CD4-positive, alpha-beta T cell treated with Interleukin-15 for 1 hour (primary cell): Measurements from ENCODE around the gene FOCAD.

Experiments used
- DNase-seq: peaks from one replicate; pipeline ENCODE4 v3.0.0-alpha.2; 2020

Gene FOCAD

DNA sequence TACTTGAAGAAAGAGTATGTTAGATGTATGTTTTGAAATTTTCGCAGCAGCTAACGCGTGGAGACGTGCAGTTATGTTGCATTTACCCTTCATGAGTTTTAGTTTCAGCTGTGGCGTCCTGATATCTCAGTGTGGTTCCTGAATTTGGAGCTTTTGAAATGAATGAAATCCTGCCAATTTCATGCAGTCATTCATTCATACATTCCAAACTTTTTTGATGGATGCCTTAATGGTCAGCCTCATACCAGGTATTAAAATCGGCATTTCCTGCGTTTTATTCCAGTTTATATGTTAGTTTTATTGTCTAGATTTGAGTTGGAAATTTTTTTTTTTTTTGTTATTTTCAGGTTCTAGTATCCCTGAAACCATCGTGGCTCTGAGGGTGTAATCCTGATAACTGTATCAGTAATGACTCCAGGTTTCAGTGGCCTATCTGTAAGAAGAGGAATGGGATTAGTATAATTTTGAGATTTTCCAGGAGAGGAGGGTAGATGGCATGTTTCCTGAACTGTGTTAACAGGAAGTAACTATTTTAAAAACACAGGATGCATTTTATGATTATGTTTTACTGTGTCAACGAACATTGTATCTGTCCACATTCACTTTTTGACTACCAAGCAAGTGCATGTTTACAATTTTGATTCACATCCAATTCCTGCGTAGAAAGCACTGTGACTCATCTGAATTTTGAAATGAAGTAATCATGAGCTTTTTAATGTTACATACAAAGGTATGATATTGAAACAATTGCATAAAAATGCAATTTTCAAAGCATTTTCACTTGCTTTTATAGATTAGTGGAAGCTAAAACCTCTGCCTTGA lies 1.0 kb downstream of the FOCAD start:
- no peak for DNase-seq

DNA sequence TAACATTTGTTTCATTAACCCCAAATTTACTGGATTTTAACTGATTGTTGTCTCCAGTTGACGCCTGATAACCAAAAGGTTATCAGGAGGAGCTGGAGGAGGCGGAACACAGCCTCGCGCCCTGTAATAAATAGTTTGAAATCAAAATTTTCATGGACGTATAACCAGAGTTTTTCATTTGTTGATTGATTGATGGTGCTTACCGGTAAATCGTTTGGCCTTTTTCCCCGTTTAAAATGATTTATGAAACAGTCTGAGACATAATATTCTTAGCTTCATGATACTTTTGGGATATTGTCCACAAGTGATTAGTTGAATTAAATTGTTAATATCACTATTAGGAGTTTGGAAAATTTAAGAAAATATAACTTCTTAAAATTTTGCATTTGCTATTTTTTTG lies 1.7 kb downstream of the FOCAD start:
- DNase-seq, result no peak

- no peak for DNase-seq
These were observed 5.8 kb downstream of the FOCAD start for GRCh38 chr9:20689833-20690232.

- DNase-seq, result no peak
These were observed 8.5 kb downstream of the FOCAD start for GRCh38 chr9:20692554-20692953.

- no peak for DNase-seq
These were observed 9.0 kb downstream of the FOCAD start for GRCh38 chr9:20693068-20693467.

- DNase-seq, result no peak
These were observed 10.2 kb downstream of the FOCAD start for GRCh38 chr9:20694248-20694647.

GRCh38 chr9:20697021-20697719 lies 13.1 kb downstream of the FOCAD start:
- DNase-seq, result no peak

DNA sequence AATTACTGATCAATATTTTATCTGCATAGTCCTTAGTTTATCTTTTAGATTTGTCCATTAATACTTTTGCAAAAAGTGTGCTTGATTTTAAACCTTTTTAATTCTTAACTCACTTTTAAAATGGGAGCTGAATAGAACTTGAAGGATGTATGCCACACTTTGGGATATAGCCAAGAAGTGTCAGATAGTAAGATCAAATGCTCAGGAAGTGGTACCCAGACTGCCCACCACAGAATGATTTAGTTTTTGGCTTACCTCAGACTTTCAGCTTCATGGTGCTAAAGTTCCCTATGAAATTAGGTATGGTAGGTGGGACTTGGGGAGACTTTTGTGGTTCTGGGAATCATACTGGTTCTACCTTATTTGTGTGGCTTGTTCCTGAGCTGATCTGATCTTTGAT lies 14.7 kb downstream of the FOCAD start:
- no peak for DNase-seq

- no peak for DNase-seq
These were observed 17.0 kb downstream of the FOCAD start for GRCh38 chr9:20701060-20701459.

- DNase-seq, result no peak
These were observed 18.5 kb downstream of the FOCAD start for GRCh38 chr9:20702570-20702969.

DNA sequence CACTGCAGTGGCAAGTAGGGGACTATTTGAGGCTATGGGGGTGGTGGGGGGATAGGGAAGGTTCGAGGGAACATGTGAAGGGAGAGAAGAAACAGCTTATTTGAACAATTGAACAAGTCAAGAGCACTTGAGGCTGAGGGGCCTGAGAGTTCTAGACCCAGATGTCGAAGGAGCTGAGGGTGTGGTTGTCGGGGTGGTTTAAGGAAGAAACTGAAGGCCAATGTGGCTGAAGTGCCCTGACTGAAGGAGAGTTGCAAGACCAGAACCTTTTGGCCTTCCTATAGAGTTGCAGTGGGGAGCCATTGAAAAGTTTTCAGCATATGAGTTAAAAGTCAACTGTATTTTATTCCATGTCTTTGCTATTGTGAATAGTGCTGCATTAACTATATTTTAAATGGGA lies 19.1 kb downstream of the FOCAD start:
- DNase-seq, result no peak

- no peak for DNase-seq
These were observed 23.6 kb downstream of the FOCAD start for GRCh38 chr9:20707708-20708107.

DNA sequence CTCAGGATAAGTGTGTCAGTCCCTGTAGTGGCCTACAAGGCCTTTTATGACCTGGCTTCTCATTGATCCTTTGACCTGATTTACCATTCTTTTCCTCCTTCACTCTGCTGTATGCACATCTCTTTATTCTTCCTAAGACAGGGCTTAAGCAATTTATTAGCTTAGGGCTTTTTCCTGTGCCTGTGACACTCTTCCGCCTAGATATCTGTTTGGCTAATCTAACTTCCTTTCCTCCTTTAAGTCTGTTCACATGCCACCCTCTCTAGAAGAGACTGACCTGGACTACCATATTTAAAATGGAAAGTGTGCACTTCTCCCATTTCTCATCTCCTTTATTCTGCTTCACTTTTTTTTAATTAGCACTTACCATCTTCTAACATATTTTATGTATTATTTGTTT lies 29.1 kb downstream of the FOCAD start:
- no peak for DNase-seq

- DNase-seq, result no peak
These were observed 30.7 kb downstream of the FOCAD start for GRCh38 chr9:20714442-20715415.

- no peak for DNase-seq
These were observed 38.2 kb downstream of the FOCAD start for GRCh38 chr9:20722221-20722620.

GRCh38 chr9:20725675-20726074 lies 41.6 kb downstream of the FOCAD start:
- DNase-seq, result no peak

DNA sequence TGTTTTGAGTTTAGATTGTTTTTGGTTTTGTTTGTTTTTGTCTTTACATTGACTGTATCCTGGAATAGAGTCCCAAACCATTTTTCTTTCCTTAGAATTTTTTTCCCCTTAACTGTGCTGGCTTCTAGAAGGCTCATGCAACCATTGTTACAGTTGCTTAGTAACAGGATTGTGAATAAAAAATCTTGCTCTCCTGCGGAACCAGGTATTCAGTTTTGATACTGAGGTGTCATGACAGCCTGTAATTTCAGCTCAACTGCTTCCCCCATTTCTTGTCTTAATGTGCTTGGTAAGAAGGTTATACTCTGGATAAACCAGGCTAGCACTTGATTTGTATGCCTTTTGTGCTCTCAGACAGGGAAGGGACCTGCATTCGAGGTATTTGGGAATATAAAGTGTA lies 42.1 kb downstream of the FOCAD start:
- DNase-seq, result no peak

- no peak for DNase-seq
These were observed 44.6 kb downstream of the FOCAD start for GRCh38 chr9:20728493-20729220.

DNA sequence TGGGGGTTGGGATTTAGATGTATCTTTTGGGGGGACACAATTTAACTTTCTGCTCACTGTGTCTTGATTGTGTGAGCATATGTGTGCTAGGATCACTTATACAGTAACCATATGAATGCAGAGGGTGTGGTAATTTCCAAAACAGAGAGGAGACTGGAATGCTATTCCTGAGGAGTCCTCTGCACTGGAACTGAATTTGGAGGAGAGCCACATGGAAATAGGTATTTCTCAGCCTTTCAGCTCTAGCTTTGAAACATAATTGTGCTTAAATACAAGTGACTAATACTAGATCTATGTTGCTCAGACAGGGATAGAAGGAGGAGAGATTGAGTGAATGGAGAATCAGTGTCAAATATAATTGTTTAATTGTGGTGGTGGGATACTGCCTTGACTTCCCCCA lies 45.5 kb downstream of the FOCAD start:
- no peak for DNase-seq

DNA sequence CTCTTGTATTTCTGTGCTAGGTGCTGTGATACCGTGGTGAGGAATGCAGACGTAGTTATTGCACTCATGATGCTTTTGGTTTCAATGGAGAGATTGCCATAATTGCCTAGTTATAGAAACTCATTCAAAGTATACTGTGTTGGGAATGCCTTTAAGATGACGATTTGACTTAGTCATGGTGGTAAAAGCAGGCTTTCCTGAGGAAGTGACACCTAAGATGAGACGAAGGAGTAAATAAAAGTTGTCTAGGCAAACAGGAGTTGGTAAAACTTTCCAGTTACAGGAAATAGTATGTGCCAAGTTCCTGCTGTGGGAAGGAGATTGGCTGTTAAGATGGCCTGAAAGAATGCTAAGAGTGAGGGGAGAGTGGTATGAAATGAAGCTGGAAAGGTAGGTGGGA lies 48.1 kb downstream of the FOCAD start:
- DNase-seq, result no peak

DNA sequence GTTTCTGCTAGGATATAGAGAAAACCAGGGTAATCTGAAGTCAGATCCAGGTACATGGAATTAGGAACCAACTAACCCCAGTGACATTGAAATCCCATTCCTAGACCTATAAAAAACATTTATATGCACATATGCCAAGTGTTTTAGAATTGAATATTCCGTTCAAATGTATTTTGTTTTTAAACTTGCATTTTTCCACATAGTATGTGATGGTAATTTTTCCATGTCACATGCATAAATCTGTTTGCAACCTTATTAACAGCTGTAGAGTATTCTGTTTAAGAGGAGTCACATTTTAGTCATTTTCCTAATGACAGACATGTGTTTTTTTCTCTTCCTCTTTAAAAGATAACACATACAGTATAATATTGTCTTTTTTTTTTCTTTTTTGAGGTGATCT lies 50.2 kb downstream of the FOCAD start:
- no peak for DNase-seq

- no peak for DNase-seq
These were observed 56.2 kb downstream of the FOCAD start for GRCh38 chr9:20740304-20740703.
